Neuronal stem cell (in vitro differentiated cells): ENCODE measurements around the gene EPM2A.

Experiments
- DNase-seq: peaks from one replicate; pipeline ENCODE4 v3.0.0-alpha.2; 2013; ENCODE audit warnings: low spot score
- H2AFZ ChIP-seq: one replicate; pipeline ENCODE4 v1.6.1; 2013; ENCODE audit warnings: mild to moderate bottlenecking, low read length, inconsistent platforms
- H2AK5ac ChIP-seq: 2 replicates; pipeline ENCODE4 v1.6.1; 2013; ENCODE audit warnings: low read depth, mild to moderate bottlenecking, inconsistent platforms, low read length, moderate library complexity, mixed read lengths
- H2BK120ac ChIP-seq: 2 replicates; pipeline ENCODE4 v1.6.1; 2013; ENCODE audit warnings: low read depth, mild to moderate bottlenecking, inconsistent platforms, low read length, moderate library complexity, mixed read lengths
- H2BK12ac ChIP-seq: one replicate; pipeline ENCODE4 v1.6.1; 2013; ENCODE audit warnings: low read length, inconsistent platforms
- H2BK15ac ChIP-seq: 2 replicates; pipeline ENCODE4 v1.6.1; 2013; ENCODE audit warnings: mild to moderate bottlenecking, low read length, inconsistent platforms, mixed read lengths
- H2BK5ac ChIP-seq: one replicate; pipeline ENCODE4 v1.6.1; 2013; ENCODE audit warnings: inconsistent platforms, mild to moderate bottlenecking, low read length, moderate library complexity
- H3K14ac ChIP-seq: one replicate; pipeline ENCODE4 v1.6.1; 2013; ENCODE audit warnings: low read length, inconsistent platforms
- H3K18ac ChIP-seq: 2 replicates; pipeline ENCODE4 v1.6.1; 2013; ENCODE audit warnings: low read length, inconsistent platforms
- H3K23ac ChIP-seq: 2 replicates; pipeline ENCODE4 v1.6.1; 2013; ENCODE audit warnings: low read depth, mild to moderate bottlenecking, mixed read lengths, low read length, inconsistent platforms; ENCODE audit not compliant: poor library complexity
- H3K27ac ChIP-seq: replicated peaks from 3 replicates; pipeline ENCODE4 v1.5.1; 2013; ENCODE audit warnings: low read length, inconsistent platforms
- H3K27me3 ChIP-seq, 3 experiments: 2 replicates each; pipeline ENCODE4 v1.6.1; 2013; ENCODE audit warnings: low read length in 3 of 3, mild to moderate bottlenecking in 2 of 3, inconsistent platforms in 1 of 3, low read depth in 1 of 3, mixed read lengths in 1 of 3, moderate library complexity in 1 of 3; ENCODE audit not compliant: control insufficient read depth in 3 of 3, insufficient read depth in 3 of 3
- H3K36me3 ChIP-seq, 2 donors: replicated peaks in 1 of 2; 2 replicates each; pipeline ENCODE4 v1.6.1; 2013; ENCODE audit warnings: low read length in 2 of 2; ENCODE audit not compliant: control insufficient read depth in 2 of 2, insufficient read depth in 2 of 2
- H3K4ac ChIP-seq: 2 replicates; pipeline ENCODE4 v1.6.1; 2013; ENCODE audit warnings: inconsistent platforms, mild to moderate bottlenecking, low read length, moderate library complexity
- H3K4me1 ChIP-seq, 2 donors: 1 replicate in 1 of 2; 2 replicates in 1 of 2; pipeline ENCODE4 v1.6.1; 2013; ENCODE audit warnings: low read length in 2 of 2, low read depth in 1 of 2; ENCODE audit not compliant: control insufficient read depth in 2 of 2, insufficient read depth in 1 of 2
- H3K4me2 ChIP-seq: one replicate; pipeline ENCODE4 v1.6.1; 2013; ENCODE audit warnings: mild to moderate bottlenecking, low read length, inconsistent platforms; ENCODE audit not compliant: insufficient read depth, poor library complexity, severe bottlenecking
- H3K4me3 ChIP-seq, 2 donors: 2 replicates each; pipeline ENCODE4 v1.5.1; 2013; ENCODE audit warnings: low read length in 2 of 2, mild to moderate bottlenecking in 2 of 2, inconsistent platforms in 1 of 2, moderate library complexity in 1 of 2
- H3K79me1 ChIP-seq: one replicate; pipeline ENCODE4 v1.6.1; 2013; ENCODE audit warnings: low read depth, mild to moderate bottlenecking, inconsistent platforms, low read length, moderate library complexity
- H3K9ac ChIP-seq: one replicate; pipeline ENCODE4 v1.6.1; 2013; ENCODE audit warnings: mild to moderate bottlenecking, low read depth, low read length, inconsistent platforms; ENCODE audit not compliant: poor library complexity
- H3K9me3 ChIP-seq, 2 donors: replicated peaks in 1 of 2; 2 replicates each; pipeline versions ENCODE3 to v1.6.1; 2013; ENCODE audit warnings: low read length in 2 of 2, mild to moderate bottlenecking in 2 of 2, inconsistent platforms in 1 of 2, low read depth in 1 of 2, mixed read lengths in 1 of 2, moderate library complexity in 1 of 2; ENCODE audit not compliant: control insufficient read depth in 2 of 2, insufficient read depth in 1 of 2
- H4K8ac ChIP-seq: one replicate; pipeline ENCODE4 v1.6.1; 2013; ENCODE audit warnings: low read depth, mild to moderate bottlenecking, inconsistent platforms, low read length, moderate library complexity
- H4K91ac ChIP-seq: one replicate; pipeline ENCODE4 v1.6.1; 2013; ENCODE audit warnings: low read length, low read depth, mild to moderate bottlenecking, inconsistent platforms; ENCODE audit not compliant: poor library complexity
- WGBS, 2 donors: extraction: QIAGEN DNeasy Blood & Tissue Kit; methylation state at CpG; one replicate each; pipeline ENCODE4 v1.1.7; 2013; ENCODE audit warnings: missing lambda C conversion rate in 2 of 2, mixed read lengths in 1 of 2; ENCODE audit not compliant: insufficient read length in 2 of 2, insufficient replicate concordance in 1 of 2; ENCODE audit errors: extremely low coverage in 2 of 2; 5-methylcytosine and 5-hydroxymethylcytosine counted together

Gene EPM2A

GRCh38 chr6:145713773-145714172 lies 21.5 kb downstream of the EPM2A start:
- H2AFZ ChIP-seq, result no peak overlapping the region
- no peak overlapping the region for H4K91ac ChIP-seq
- peaks cover 0 to 19% of the 10 kb centered on the region in 2 donors for H3K9me3 ChIP-seq
- H3K4ac ChIP-seq, result no peak overlapping the region
- no peak overlapping the region for H3K23ac ChIP-seq
- no peak overlapping the region for H2BK12ac ChIP-seq
- H2BK15ac ChIP-seq, result no peak overlapping the region
- H2BK120ac ChIP-seq, result no peak overlapping the region
- H4K8ac ChIP-seq, result no peak overlapping the region
- no peaks in the 10 kb centered on the region for H3K27me3 ChIP-seq
- H2BK5ac ChIP-seq, result no peak overlapping the region
- no peak for DNase-seq
- no peak overlapping the region for H3K14ac ChIP-seq
- H3K18ac ChIP-seq, result no peak overlapping the region
- H2AK5ac ChIP-seq, result no peak overlapping the region
- no peak overlapping the region for H3K4me2 ChIP-seq
- no peak overlapping the region for H3K9ac ChIP-seq
- no peaks in the 10 kb centered on the region for H3K36me3 ChIP-seq
- no peaks in the 10 kb centered on the region for H3K4me1 ChIP-seq
- no peak overlapping the region for H3K4me3 ChIP-seq
- no peaks in the 10 kb centered on the region for H3K79me1 ChIP-seq
- WGBS, 2 donors, result no CpG with 5 or more reads among the region's 2 CpGs
- no peak overlapping the region for H3K27ac ChIP-seq

GRCh38 chr6:145711372-145711771 lies 23.9 kb downstream of the EPM2A start:
- H3K9ac ChIP-seq, result no peak overlapping the region
- no peak overlapping the region for H4K91ac ChIP-seq
- no peak overlapping the region for H3K18ac ChIP-seq
- no peak overlapping the region for H3K4ac ChIP-seq
- no peak overlapping the region for H2BK120ac ChIP-seq
- no peak for DNase-seq
- no peak overlapping the region for H3K14ac ChIP-seq
- H2AFZ ChIP-seq, result no peak overlapping the region
- H4K8ac ChIP-seq, result no peak overlapping the region
- no peaks in the 10 kb centered on the region for H3K36me3 ChIP-seq
- H2AK5ac ChIP-seq, result no peak overlapping the region
- no peak overlapping the region for H3K23ac ChIP-seq
- no peak overlapping the region for H2BK15ac ChIP-seq
- no peak overlapping the region for H3K4me2 ChIP-seq
- H3K4me1 ChIP-seq, result no peaks in the 10 kb centered on the region
- H3K27ac ChIP-seq, result no peak overlapping the region
- no peaks in the 10 kb centered on the region for H3K79me1 ChIP-seq
- H2BK12ac ChIP-seq, result no peak overlapping the region
- H2BK5ac ChIP-seq, result no peak overlapping the region
- H3K9me3 ChIP-seq, result peaks cover 0 to 25% of the 10 kb centered on the region in 2 donors
- no peak overlapping the region for H3K4me3 ChIP-seq
- no peaks in the 10 kb centered on the region for H3K27me3 ChIP-seq

- Histone ChIP-seq H4K8ac (no peak overlapping the region), H3K27ac (no peak overlapping the region), H2BK120ac (no peak overlapping the region), H3K14ac (no peak overlapping the region), H4K91ac (no peak overlapping the region), H3K79me1 (no peaks in the 10 kb centered on the region), H3K4me2 (no peak overlapping the region), H3K27me3 (no peaks in the 10 kb centered on the region), H2BK5ac (no peak overlapping the region), H2AFZ (no peak overlapping the region), H2BK15ac (no peak overlapping the region), H2BK12ac (no peak overlapping the region), H2AK5ac (no peak overlapping the region), H3K4me1 (no peaks in the 10 kb centered on the region), H3K36me3 (no peaks in the 10 kb centered on the region), H3K9me3 (peaks cover 0 to 7% of the 10 kb centered on the region in 2 donors), H3K9ac (no peak overlapping the region), H3K18ac (no peak overlapping the region), H3K23ac (no peak overlapping the region), H3K4ac (no peak overlapping the region), H3K4me3 (no peak overlapping the region)
- DNase-seq, result no peak
- WGBS, 2 donors, result no CpG with 5 or more reads among the region's 5 CpGs
Observed at GRCh38 chr6:145707397-145707796, 27.9 kb downstream of the EPM2A start.

- no peak overlapping the region for H3K4me3 ChIP-seq
- no peaks in the 10 kb centered on the region for H3K4me1 ChIP-seq
- no peak overlapping the region for H4K8ac ChIP-seq
- no peak overlapping the region for H2BK120ac ChIP-seq
- no CpG with 5 or more reads among the region's 2 CpGs for WGBS, 2 donors
- H3K14ac ChIP-seq, result no peak overlapping the region
- H3K4me2 ChIP-seq, result no peak overlapping the region
- no peak overlapping the region for H2BK5ac ChIP-seq
- H2AFZ ChIP-seq, result no peak overlapping the region
- no peak overlapping the region for H3K18ac ChIP-seq
- no peaks in the 10 kb centered on the region for H3K79me1 ChIP-seq
- peaks cover 0 to 7% of the 10 kb centered on the region in 2 donors for H3K9me3 ChIP-seq
- no peak overlapping the region for H3K9ac ChIP-seq
- H2BK15ac ChIP-seq, result no peak overlapping the region
- no peaks in the 10 kb centered on the region for H3K36me3 ChIP-seq
- H2BK12ac ChIP-seq, result no peak overlapping the region
- no peak overlapping the region for H3K23ac ChIP-seq
- no peak overlapping the region for H3K27ac ChIP-seq
- H4K91ac ChIP-seq, result no peak overlapping the region
- no peak for DNase-seq
- no peak overlapping the region for H2AK5ac ChIP-seq
- H3K27me3 ChIP-seq, result no peaks in the 10 kb centered on the region
- no peak overlapping the region for H3K4ac ChIP-seq
Observed at GRCh38 chr6:145705561-145705960, 29.8 kb downstream of the EPM2A start.
